ENCODE data around the gene HSD17B13. TPM values are rescaled to one million over a fixed set of nuclear protein-coding genes. Genes with fewer than 3 reads are reported as not detected.

The HSD17B13 gene
- total and polyA plus RNA-seq, 12 donors, result 0.14 to 0.88 (median 0.33) TPM; not detected in 2

GRCh38 chr4:87258677-87259076, 64.0 kb downstream of the HSD17B13 start:
- Histone ChIP-seq H3K4me1 (replicated peaks in 1 of 2) (no peaks in the 10 kb centered on the region), H3K4me3 (no peak overlapping the region), H3K27me3 (no peaks in the 10 kb centered on the region), H3K9me3 (replicated peaks in 1 of 3) (no peaks in the 10 kb centered on the region), H3K27ac (no peak overlapping the region), H3K36me3 (replicated peaks in 1 of 2) (no peaks in the 10 kb centered on the region)
- intact Hi-C loops (cut with DNase I), result no loop called here
- DNase-seq, result no peak
- 75 to 89% (median 79%) methylated on average over 2 of the region's 2 CpGs for WGBS, 4 donors
- TF ChIP-seq POLR2A (IDR thresholded peaks at IDR 0.05), result no peak

GRCh38 chr4:87257523-87257922, 65.2 kb downstream of the HSD17B13 start:
- no peaks in the 10 kb centered on the region for H3K36me3 ChIP-seq (replicated peaks in 1 of 2)
- WGBS, 4 donors, result 54 to 89% (median 75%) methylated on average over 3 of the region's 3 CpGs
- no peak for TF ChIP-seq POLR2A (IDR thresholded peaks at IDR 0.05)
- TF ChIP-seq, protein P1, sequence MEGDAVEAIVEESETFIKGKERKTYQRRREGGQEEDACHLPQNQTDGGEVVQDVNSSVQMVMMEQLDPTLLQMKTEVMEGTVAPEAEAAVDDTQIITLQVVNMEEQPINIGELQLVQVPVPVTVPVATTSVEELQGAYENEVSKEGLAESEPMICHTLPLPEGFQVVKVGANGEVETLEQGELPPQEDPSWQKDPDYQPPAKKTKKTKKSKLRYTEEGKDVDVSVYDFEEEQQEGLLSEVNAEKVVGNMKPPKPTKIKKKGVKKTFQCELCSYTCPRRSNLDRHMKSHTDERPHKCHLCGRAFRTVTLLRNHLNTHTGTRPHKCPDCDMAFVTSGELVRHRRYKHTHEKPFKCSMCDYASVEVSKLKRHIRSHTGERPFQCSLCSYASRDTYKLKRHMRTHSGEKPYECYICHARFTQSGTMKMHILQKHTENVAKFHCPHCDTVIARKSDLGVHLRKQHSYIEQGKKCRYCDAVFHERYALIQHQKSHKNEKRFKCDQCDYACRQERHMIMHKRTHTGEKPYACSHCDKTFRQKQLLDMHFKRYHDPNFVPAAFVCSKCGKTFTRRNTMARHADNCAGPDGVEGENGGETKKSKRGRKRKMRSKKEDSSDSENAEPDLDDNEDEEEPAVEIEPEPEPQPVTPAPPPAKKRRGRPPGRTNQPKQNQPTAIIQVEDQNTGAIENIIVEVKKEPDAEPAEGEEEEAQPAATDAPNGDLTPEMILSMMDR (IDR thresholded peaks at IDR 0.05), result no peak
- no peaks in the 10 kb centered on the region for H3K4me1 ChIP-seq (replicated peaks in 1 of 2)
- intact Hi-C loops (cut with DNase I), result no loop called here
- H3K27me3 ChIP-seq, result no peaks in the 10 kb centered on the region
- no peak overlapping the region for H3K4me3 ChIP-seq
- DNase-seq, result no peak
- H3K9me3 ChIP-seq (replicated peaks in 1 of 3), result no peaks in the 10 kb centered on the region
- H3K27ac ChIP-seq, result no peak overlapping the region

DNA sequence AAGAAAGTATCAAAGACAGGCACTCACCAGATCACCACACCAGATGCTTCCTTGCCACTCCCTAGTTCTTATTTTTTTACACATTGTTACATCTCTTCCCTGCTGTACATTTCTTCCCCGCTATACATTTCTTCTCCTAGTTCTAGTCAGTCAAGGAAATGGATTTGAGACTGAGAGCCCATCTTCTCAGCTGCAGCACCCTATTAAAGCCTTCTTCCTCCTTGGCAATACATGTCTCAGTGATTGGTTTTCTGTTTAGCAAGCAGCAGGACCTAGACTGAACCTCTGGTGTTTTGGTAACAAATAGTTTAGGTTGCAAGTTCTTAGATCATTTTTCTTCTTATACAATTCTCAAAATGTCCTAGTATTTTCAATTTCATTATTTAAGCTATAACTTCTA, 66.9 kb downstream of the HSD17B13 start:
- intact Hi-C loops (cut with DNase I), result no loop called here

More for the DNA sequence above, 66.9 kb downstream of the HSD17B13 start:
- no peaks in the 10 kb centered on the region for H3K27me3 ChIP-seq
- 95 to 97% (median 97%) methylated on average over 1 of the region's 1 CpG for WGBS, 4 donors
- H3K4me1 ChIP-seq (replicated peaks in 1 of 2), result no peaks in the 10 kb centered on the region
- no peak for TF ChIP-seq POLR2A (IDR thresholded peaks at IDR 0.05)
- TF ChIP-seq, protein P1 (IDR thresholded peaks at IDR 0.05), result no peak
- no peak overlapping the region for H3K27ac ChIP-seq
- H3K9me3 ChIP-seq (replicated peaks in 1 of 3), result no peaks in the 10 kb centered on the region
- H3K36me3 ChIP-seq (replicated peaks in 1 of 2), result no peaks in the 10 kb centered on the region
- DNase-seq, result no peak
- no peak overlapping the region for H3K4me3 ChIP-seq

Small RNA genes lying within 50 kb of the gene (microRNA-seq; reads per million reads assigned to microRNA genes)
- 0 reads per million in 3 donors for gene MIR5705

Small RNA genes lying within 50 kb of the gene (small RNA-seq; reads per million reads assigned to genes)
- 0 reads per million in 2 donors for gene MIR5705

Other genes with a start within 250 kb of the HSD17B13 start
- gene KLHL8, start 102.3 kb downstream of the HSD17B13 start, total RNA-seq, result 10 to 100 TPM in 4 of 9 donors, 1 to 10 TPM in 5; 6.1 to 14.8 (median 9.8) TPM
- gene KLHL8, start 102.3 kb downstream of the HSD17B13 start, polyA plus RNA-seq, result 10 to 100 TPM in 1 of 3 donors, 1 to 10 TPM in 2; 2.1 to 10.4 (median 4.0) TPM
- gene HSD17B11, start 68.3 kb upstream of the HSD17B13 start, total RNA-seq, result 100 to 1,000 TPM in 5 of 9 donors, 10 to 100 TPM in 4; 82.1 to 202 (median 102) TPM
- gene HSD17B11, start 68.3 kb upstream of the HSD17B13 start, polyA plus RNA-seq, result 100 to 1,000 TPM in 1 of 3 donors, 10 to 100 TPM in 2; 34.1 to 131 (median 40.9) TPM
- gene NUDT9, start 99.7 kb upstream of the HSD17B13 start, total RNA-seq, result 10 to 100 TPM; 16.9 to 62.1 (median 38.0) TPM
- 10 to 100 TPM; 62.3 to 95.2 (median 85.6) TPM for gene NUDT9, start 99.7 kb upstream of the HSD17B13 start, polyA plus RNA-seq
- gene SPARCL1, start 206.5 kb upstream of the HSD17B13 start, total RNA-seq, result 100 to 1,000 TPM in 6 of 9 donors, 10 to 100 TPM in 3; 36.9 to 201 (median 136) TPM
- gene SPARCL1, start 206.5 kb upstream of the HSD17B13 start, polyA plus RNA-seq, result 100 to 1,000 TPM in 1 of 3 donors, 10 to 100 TPM in 2; 57.6 to 143 (median 87.3) TPM